ENCODE measurements around the gene TANGO6. TPM values are rescaled to one million over a fixed set of nuclear protein-coding genes. Genes with fewer than 3 reads are reported as not detected.

TANGO6 gene
- total and polyA plus RNA-seq, 2 of the 8 experiments (the other 6 are each of a cell fraction or from before 2014, with no cell fraction given): 5.0 to 19.5 TPM

DNA sequence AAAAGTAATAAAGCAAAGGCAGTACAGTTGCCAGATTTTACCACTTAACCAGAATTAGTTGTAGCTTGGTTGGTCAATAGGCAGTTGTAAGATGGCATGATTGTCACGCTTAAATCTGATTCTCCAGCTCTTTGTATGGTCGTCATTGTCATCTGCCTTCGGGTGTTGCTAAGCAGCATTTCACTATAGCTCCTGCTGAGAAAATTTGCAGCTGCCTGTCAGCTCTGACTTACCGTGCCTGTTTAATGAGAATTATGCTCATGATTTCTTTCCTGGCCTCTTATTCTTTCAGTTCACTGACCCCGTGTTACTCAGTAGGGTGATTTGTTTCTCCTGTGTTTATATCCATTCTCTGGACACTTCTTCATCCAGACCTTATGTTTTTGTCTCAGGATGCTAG, 66.7 kb downstream of the TANGO6 start (continued):
- TF ChIP-seq, protein P1, sequence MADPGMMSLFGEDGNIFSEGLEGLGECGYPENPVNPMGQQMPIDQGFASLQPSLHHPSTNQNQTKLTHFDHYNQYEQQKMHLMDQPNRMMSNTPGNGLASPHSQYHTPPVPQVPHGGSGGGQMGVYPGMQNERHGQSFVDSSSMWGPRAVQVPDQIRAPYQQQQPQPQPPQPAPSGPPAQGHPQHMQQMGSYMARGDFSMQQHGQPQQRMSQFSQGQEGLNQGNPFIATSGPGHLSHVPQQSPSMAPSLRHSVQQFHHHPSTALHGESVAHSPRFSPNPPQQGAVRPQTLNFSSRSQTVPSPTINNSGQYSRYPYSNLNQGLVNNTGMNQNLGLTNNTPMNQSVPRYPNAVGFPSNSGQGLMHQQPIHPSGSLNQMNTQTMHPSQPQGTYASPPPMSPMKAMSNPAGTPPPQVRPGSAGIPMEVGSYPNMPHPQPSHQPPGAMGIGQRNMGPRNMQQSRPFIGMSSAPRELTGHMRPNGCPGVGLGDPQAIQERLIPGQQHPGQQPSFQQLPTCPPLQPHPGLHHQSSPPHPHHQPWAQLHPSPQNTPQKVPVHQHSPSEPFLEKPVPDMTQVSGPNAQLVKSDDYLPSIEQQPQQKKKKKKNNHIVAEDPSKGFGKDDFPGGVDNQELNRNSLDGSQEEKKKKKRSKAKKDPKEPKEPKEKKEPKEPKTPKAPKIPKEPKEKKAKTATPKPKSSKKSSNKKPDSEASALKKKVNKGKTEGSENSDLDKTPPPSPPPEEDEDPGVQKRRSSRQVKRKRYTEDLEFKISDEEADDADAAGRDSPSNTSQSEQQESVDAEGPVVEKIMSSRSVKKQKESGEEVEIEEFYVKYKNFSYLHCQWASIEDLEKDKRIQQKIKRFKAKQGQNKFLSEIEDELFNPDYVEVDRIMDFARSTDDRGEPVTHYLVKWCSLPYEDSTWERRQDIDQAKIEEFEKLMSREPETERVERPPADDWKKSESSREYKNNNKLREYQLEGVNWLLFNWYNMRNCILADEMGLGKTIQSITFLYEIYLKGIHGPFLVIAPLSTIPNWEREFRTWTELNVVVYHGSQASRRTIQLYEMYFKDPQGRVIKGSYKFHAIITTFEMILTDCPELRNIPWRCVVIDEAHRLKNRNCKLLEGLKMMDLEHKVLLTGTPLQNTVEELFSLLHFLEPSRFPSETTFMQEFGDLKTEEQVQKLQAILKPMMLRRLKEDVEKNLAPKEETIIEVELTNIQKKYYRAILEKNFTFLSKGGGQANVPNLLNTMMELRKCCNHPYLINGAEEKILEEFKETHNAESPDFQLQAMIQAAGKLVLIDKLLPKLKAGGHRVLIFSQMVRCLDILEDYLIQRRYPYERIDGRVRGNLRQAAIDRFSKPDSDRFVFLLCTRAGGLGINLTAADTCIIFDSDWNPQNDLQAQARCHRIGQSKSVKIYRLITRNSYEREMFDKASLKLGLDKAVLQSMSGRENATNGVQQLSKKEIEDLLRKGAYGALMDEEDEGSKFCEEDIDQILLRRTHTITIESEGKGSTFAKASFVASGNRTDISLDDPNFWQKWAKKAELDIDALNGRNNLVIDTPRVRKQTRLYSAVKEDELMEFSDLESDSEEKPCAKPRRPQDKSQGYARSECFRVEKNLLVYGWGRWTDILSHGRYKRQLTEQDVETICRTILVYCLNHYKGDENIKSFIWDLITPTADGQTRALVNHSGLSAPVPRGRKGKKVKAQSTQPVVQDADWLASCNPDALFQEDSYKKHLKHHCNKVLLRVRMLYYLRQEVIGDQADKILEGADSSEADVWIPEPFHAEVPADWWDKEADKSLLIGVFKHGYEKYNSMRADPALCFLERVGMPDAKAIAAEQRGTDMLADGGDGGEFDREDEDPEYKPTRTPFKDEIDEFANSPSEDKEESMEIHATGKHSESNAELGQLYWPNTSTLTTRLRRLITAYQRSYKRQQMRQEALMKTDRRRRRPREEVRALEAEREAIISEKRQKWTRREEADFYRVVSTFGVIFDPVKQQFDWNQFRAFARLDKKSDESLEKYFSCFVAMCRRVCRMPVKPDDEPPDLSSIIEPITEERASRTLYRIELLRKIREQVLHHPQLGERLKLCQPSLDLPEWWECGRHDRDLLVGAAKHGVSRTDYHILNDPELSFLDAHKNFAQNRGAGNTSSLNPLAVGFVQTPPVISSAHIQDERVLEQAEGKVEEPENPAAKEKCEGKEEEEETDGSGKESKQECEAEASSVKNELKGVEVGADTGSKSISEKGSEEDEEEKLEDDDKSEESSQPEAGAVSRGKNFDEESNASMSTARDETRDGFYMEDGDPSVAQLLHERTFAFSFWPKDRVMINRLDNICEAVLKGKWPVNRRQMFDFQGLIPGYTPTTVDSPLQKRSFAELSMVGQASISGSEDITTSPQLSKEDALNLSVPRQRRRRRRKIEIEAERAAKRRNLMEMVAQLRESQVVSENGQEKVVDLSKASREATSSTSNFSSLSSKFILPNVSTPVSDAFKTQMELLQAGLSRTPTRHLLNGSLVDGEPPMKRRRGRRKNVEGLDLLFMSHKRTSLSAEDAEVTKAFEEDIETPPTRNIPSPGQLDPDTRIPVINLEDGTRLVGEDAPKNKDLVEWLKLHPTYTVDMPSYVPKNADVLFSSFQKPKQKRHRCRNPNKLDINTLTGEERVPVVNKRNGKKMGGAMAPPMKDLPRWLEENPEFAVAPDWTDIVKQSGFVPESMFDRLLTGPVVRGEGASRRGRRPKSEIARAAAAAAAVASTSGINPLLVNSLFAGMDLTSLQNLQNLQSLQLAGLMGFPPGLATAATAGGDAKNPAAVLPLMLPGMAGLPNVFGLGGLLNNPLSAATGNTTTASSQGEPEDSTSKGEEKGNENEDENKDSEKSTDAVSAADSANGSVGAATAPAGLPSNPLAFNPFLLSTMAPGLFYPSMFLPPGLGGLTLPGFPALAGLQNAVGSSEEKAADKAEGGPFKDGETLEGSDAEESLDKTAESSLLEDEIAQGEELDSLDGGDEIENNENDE (IDR thresholded peaks at IDR 0.05; ENCODE audit: insufficient replicate concordance, low read length): no peak
